NCI-H1694 (cell line): ENCODE measurements around the gene ZFP36L1.

Experiments
- DNase-seq: peaks from one replicate; lab custom pipeline; 2025; lab: John Stamatoyannopoulos, UW

The ZFP36L1 gene

GRCh38 chr14:68792979-68793733 lies at the start of gene ZFP36L1:
TSS of gene ZFP36L1 (minus strand) at chr14:68793067. CDS start at chr14:68792938, 129 bp downstream.
- no peak for DNase-seq

- no peak for DNase-seq
Observed at GRCh38 chr14:68842298-68842697, 49.4 kb upstream of the ZFP36L1 start.

- DNase-seq = no peak
Observed at GRCh38 chr14:68841016-68841809, 48.3 kb upstream of the ZFP36L1 start.

GRCh38 chr14:68840454-68840853 lies 47.6 kb upstream of the ZFP36L1 start:
- DNase-seq = no peak

- DNase-seq = no peak
Observed at GRCh38 chr14:68836082-68836481, 43.2 kb upstream of the ZFP36L1 start.

- no peak for DNase-seq
Observed at GRCh38 chr14:68834816-68835215, 41.9 kb upstream of the ZFP36L1 start.

GRCh38 chr14:68828698-68829097 lies 35.8 kb upstream of the ZFP36L1 start:
- DNase-seq = no peak

- DNase-seq = no peak
Observed at GRCh38 chr14:68825729-68826128, 32.9 kb upstream of the ZFP36L1 start.

GRCh38 chr14:68824517-68825347 lies 31.9 kb upstream of the ZFP36L1 start:
- peak; percentile 26 for DNase-seq

- DNase-seq = no peak
Observed at GRCh38 chr14:68824207-68824516, 31.3 kb upstream of the ZFP36L1 start.

- DNase-seq = no peak
Observed at GRCh38 chr14:68823434-68824206, 30.8 kb upstream of the ZFP36L1 start.

- DNase-seq = no peak
Observed at GRCh38 chr14:68822926-68823325, 30.1 kb upstream of the ZFP36L1 start.

GRCh38 chr14:68822132-68822651 lies 29.3 kb upstream of the ZFP36L1 start:
- no peak for DNase-seq

- no peak for DNase-seq
Observed at GRCh38 chr14:68820999-68821683, 28.3 kb upstream of the ZFP36L1 start.

GRCh38 chr14:68820536-68820935 lies 27.7 kb upstream of the ZFP36L1 start:
- no peak for DNase-seq

- DNase-seq = no peak
Observed at GRCh38 chr14:68820119-68820518, 27.3 kb upstream of the ZFP36L1 start.

- no peak for DNase-seq
Observed at GRCh38 chr14:68819260-68819691, 26.4 kb upstream of the ZFP36L1 start.

GRCh38 chr14:68817506-68818212 lies 24.8 kb upstream of the ZFP36L1 start:
- DNase-seq = no peak

- no peak for DNase-seq
Observed at GRCh38 chr14:68816943-68817430, 24.1 kb upstream of the ZFP36L1 start.
